Heart right ventricle (tissue), 16 donors: ENCODE measurements around the gene NCKAP5. TPM values are rescaled to one million over a fixed set of nuclear protein-coding genes. Genes with fewer than 3 reads are reported as not detected.
A peak's percentile ranks its signal among the peaks of the same experiment; 100 is the strongest.

Experiments
- ATAC-seq, 8 donors: fragments of 200-7000 bp; cut with Tn5 transposase; one replicate each; pipeline ENCODE4 v1.9.1; 2020; ENCODE audit warnings: mild to moderate bottlenecking in 8 of 8, moderate library complexity in 8 of 8, moderate number of reproducible peaks in 1 of 8
- DNase-seq, 2 donors: peaks; one replicate each; pipeline ENCODE4 v3.0.0-alpha.2; 2020
- H3K27ac ChIP-seq, 10 donors: fragments of 200-600 bp; sonication (generic) in 2 of 10; one replicate each; pipeline versions ENCODE4 v1.5.0 to v1.8.0; 2020 to 2022; ENCODE audit warnings: mild to moderate bottlenecking in 3 of 10
- H3K27me3 ChIP-seq, 7 donors: fragments of 200-600 bp; one replicate each; pipeline ENCODE4 v1.8.0; 2021 to 2022; ENCODE audit warnings: mild to moderate bottlenecking in 2 of 7
- H3K36me3 ChIP-seq, 9 donors: fragments of 200-600 bp; sonication (generic) in 1 of 9; one replicate each; pipeline versions ENCODE4 v1.5.0 to v1.8.0; 2020 to 2022; ENCODE audit warnings: mild to moderate bottlenecking in 2 of 9
- H3K4me1 ChIP-seq, 9 donors: fragments of 200-600 bp; sonication (generic) in 1 of 9; one replicate each; pipeline versions ENCODE4 v1.5.0 to v1.8.0; 2020 to 2022; ENCODE audit warnings: mild to moderate bottlenecking in 4 of 9
- H3K4me3 ChIP-seq, 10 donors: fragments of 200-600 bp; sonication (generic) in 2 of 10; one replicate each; pipeline versions ENCODE4 v1.5.0 to v1.8.0; 2020 to 2022; ENCODE audit warnings: mild to moderate bottlenecking in 7 of 10, moderate library complexity in 2 of 10
- H3K9me3 ChIP-seq, 11 donors: fragments of 200-600 bp in 10 of 11; sonication (generic) in 2 of 11; one replicate each; pipeline versions ENCODE4 v1.5.0 to v1.8.0; 2013 to 2022; ENCODE audit warnings: mild to moderate bottlenecking in 2 of 11, control low read depth in 1 of 11, moderate library complexity in 1 of 11
- WGBS, 2 donors: extraction: QIAGEN DNeasy Blood & Tissue Kit; methylation state at CpG; one replicate each; pipeline ENCODE4 v1.1.7; 2013; ENCODE audit warnings: inconsistent platforms in 1 of 2; 5-methylcytosine and 5-hydroxymethylcytosine counted together
- intact Hi-C, 10 donors: fragments of 100-400 bp; cut with DNase I; formaldehyde crosslinking; loops; one replicate each; pipeline versions ENCODE4 v1.11.1 to v1.14.2; 2022
- polyA plus RNA-seq, 2 donors: library from polyadenylated mRNA; stranded (reverse); fragments of 200-250 nt; gene quantifications; one replicate each; pipeline ENCODE4 v1.2.3, GENCODE V29; 2013
- total RNA-seq, 10 donors: library from RNA; stranded (reverse); fragmentation: NEBNext Ultra II Directional in 3 of 10; extraction: Animal tissue kit (Norgen Biotek cat#: 25700) in 3 of 10; gene quantifications; one replicate each; pipeline versions ENCODE4 v1.2.1 to v1.2.4, GENCODE V29; 2021 to 2023
- TF ChIP-seq, protein P1 (sequence below), 9 donors: fragments of 200-600 bp; sonication (generic) in 2 of 9; IDR thresholded peaks; one replicate each; pipeline versions ENCODE4 v1.5.0 to v1.8.0; 2021 to 2022; ENCODE audit warnings: antibody characterized with exemption in 9 of 9, mild to moderate bottlenecking in 5 of 9, moderate library complexity in 1 of 9
- donor health status: Arrhythmogenic right ventricular cardiomyopathy.
- donor health status: ischemic (EF 13 %, LVEDD 7.1; RV severe dilation, severe dysfunction).
- donor health status: healthy with polysubstance abuse.
- donor health status: DM: no; HTN: yes; CAD: no.
- donor health status: DM: no; HTN: no; CAD: no.
- donor health status: ischemic (EF 25% LVEDD 6.9; RV normal size, moderate dysfunction).
- donor health status: ischemic (EF 25% LVEDD 5.7; RV mildly dilated, moderate dysfunction).
- donor health status: healthy.
- donor health status: DM: yes; HTN: yes; CAD: no.
- donor health status: Ischemic cardiomyopathy.
- donor health status: ischemic (EF 35%, LVEDD 5.7; RV mildly dilated, moderate dysfunction).
- donor health status: nonischemic (EF 11% LVEDD 7.7; RV severe dilation, severe dysfunction).
- donor health status: DM: yes; HTN: yes; CAD: no.
- donor health status: PGD.
- donor health status: ischemic (EF 29% LVEDD 5.4; RV normal size, mild dysfunction).
- donor health status: nonischemic (EF 23%, LVEDD 6.1; RV moderate dilation, normal function).

NCKAP5 gene
- total and polyA plus RNA-seq, 12 donors, result 0.57 to 11.7 (median 6.2) TPM

DNA sequence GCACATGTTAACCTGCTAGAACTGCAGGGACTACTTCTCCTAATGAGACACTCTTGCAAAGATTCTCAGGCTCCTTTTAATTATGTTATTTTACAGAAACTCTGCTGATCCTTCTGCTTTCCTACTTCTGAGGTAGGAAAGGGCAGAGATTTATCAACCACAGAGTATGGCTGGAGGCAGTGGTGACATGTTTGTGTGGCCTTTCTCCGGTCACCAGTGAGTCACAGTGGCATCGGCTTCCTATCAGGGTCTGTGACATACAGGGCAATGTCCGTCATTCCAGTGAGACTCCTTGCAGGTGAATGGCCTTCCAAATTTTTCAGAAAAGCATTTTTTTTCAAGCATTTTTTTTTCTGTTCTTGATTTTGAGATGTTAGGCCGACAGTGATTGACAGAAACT, 717.6 kb downstream of the NCKAP5 start:
- intact Hi-C loops, result no loop called here
- Histone ChIP-seq H3K4me1 (no peaks in the 10 kb centered on the region), H3K27ac (no peak overlapping the region), H3K27me3 (no peaks in the 10 kb centered on the region), H3K36me3 (no peaks in the 10 kb centered on the region), H3K9me3 (no peaks in the 10 kb centered on the region), H3K4me3 (no peak overlapping the region)
- ATAC-seq (no peak), DNase-seq (no peak)
- 91 to 94% methylated on average over 4 of the region's 4 CpGs for WGBS, 2 donors
- TF ChIP-seq, protein P1, sequence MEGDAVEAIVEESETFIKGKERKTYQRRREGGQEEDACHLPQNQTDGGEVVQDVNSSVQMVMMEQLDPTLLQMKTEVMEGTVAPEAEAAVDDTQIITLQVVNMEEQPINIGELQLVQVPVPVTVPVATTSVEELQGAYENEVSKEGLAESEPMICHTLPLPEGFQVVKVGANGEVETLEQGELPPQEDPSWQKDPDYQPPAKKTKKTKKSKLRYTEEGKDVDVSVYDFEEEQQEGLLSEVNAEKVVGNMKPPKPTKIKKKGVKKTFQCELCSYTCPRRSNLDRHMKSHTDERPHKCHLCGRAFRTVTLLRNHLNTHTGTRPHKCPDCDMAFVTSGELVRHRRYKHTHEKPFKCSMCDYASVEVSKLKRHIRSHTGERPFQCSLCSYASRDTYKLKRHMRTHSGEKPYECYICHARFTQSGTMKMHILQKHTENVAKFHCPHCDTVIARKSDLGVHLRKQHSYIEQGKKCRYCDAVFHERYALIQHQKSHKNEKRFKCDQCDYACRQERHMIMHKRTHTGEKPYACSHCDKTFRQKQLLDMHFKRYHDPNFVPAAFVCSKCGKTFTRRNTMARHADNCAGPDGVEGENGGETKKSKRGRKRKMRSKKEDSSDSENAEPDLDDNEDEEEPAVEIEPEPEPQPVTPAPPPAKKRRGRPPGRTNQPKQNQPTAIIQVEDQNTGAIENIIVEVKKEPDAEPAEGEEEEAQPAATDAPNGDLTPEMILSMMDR (IDR thresholded peaks at IDR 0.05), result no peak

DNA sequence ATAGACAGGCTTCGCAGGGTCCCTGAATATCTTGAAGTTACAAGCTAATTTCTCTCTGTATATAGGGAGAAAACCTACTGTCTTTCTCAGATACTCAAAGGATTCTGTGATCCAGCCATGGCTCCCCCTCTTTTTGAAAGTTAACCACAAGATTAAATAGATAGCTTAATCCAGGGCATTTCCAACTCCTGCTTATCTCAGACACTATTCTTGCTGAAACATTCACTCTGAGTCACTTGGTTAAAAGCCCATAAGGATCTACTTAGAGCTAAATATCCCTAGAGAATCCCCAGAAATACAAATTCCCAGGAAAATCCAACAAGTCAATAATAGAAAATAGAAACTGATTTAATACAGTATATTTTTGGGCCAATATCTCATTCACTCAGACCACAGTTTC, 719.1 kb downstream of the NCKAP5 start:
- Histone ChIP-seq H3K4me3 (no peak overlapping the region), H3K4me1 (no peaks in the 10 kb centered on the region), H3K36me3 (no peaks in the 10 kb centered on the region), H3K9me3 (no peaks in the 10 kb centered on the region), H3K27ac (no peak overlapping the region), H3K27me3 (no peaks in the 10 kb centered on the region)
- TF ChIP-seq, protein P1 (IDR thresholded peaks at IDR 0.05), result no peak
- WGBS, 2 donors, result 96 to 100% methylated on average over 1 of the region's 1 CpG
- intact Hi-C loops, result no loop called here
- DNase-seq (no peak), ATAC-seq (peak in 2 of 8 donors; percentile 37 to 61)

DNA sequence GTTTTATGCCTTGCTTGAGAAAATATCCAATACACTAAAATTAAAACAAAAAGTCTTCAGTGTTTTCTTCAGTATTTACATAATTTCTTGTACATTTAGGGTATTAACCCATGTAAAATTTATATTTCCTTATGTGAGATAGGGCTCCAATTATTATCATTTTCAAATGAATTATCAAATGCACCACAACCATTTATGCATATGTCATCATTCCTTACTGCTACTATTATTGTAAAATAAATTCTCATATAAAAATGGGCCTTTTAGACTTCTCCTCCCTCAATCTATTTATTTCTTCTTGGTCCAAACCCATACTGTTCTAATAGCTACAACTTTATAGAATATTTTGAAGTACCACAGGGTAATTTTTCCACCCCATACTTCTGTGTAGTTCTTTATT, 722.9 kb downstream of the NCKAP5 start:
- Histone ChIP-seq H3K9me3 (no peaks in the 10 kb centered on the region), H3K27me3 (no peaks in the 10 kb centered on the region), H3K36me3 (no peaks in the 10 kb centered on the region), H3K4me1 (no peaks in the 10 kb centered on the region), H3K27ac (no peak overlapping the region), H3K4me3 (no peak overlapping the region)
- TF ChIP-seq, protein P1 (IDR thresholded peaks at IDR 0.05), result no peak
- no peak for ATAC-seq
- DNase-seq, result no peak
- intact Hi-C loops, result no loop called here

DNA sequence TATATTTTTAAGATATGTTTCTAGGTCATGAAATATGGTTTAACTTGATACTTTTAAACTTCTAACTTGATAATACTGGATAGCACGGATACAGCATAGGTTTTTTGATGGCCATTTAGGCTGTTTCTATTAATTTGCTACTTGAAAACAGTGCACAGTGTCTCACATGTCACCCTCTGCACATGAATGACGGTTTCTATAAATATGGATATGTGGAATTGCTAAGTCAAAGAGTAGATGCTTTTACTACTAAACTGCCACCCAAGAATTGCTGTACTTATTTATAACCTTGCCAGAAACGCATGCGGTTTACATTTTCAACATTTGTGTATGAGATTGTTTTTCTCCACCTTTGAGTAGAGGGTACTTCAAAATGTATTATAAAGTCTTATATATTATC, 723.7 kb downstream of the NCKAP5 start:
- TF ChIP-seq, protein P1 (IDR thresholded peaks at IDR 0.05), result no peak
- WGBS, 2 donors, result 87 to 89% methylated on average over 4 of the region's 4 CpGs
- intact Hi-C loops, result no loop called here

DNA sequence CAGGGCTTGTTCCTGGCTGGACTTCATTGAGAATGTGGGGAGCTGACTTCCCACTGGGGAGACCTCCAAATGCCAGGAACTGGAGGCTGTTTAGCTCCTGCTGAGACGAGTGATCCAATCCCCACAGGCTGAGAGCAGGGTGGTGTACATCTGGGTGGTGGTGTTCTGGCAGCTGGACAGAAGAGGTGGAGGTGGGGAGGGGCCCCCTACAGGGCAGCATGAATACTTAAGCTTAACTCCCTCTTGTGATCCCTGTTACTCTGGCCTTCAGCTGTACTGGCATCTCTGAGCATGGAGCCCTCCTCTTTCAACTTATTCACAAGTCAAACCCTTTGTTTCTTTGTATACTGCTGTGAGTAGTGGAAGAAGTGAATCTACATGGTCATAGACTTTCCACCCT, 730.5 kb downstream of the NCKAP5 start:
- H3K27me3 ChIP-seq, result no peaks in the 10 kb centered on the region
- H3K27ac ChIP-seq, result no peak overlapping the region
- no peak for DNase-seq
- TF ChIP-seq, protein P1 (IDR thresholded peaks at IDR 0.05), result no peak
- intact Hi-C loops, result no loop called here
- no peak overlapping the region for H3K4me3 ChIP-seq
- ATAC-seq, result no peak
- WGBS, 2 donors, result 73 to 85% methylated on average over 1 of the region's 1 CpG
- peaks cover 0 to 21% (median 8%) of the 10 kb centered on the region in 11 donors for H3K9me3 ChIP-seq
- no peaks in the 10 kb centered on the region for H3K36me3 ChIP-seq
- no peaks in the 10 kb centered on the region for H3K4me1 ChIP-seq

More for the DNA sequence above, 723.7 kb downstream of the NCKAP5 start:
- Histone ChIP-seq H3K4me1 (no peaks in the 10 kb centered on the region), H3K36me3 (no peaks in the 10 kb centered on the region), H3K4me3 (no peak overlapping the region), H3K9me3 (no peaks in the 10 kb centered on the region), H3K27ac (no peak overlapping the region), H3K27me3 (no peaks in the 10 kb centered on the region)
- DNase-seq, result no peak
- ATAC-seq, result no peak
